BJ (cell line): ENCODE results near the gene MYL10. TPM values are rescaled to one million over a fixed set of nuclear protein-coding genes. Genes with fewer than 3 reads are reported as not detected.

Experiments
- CTCF ChIA-PET: fragments of 350-600 bp; formaldehyde crosslinking; extraction: SDS; loops from one replicate; lab custom pipeline; 2021; ENCODE audit warnings: antibody characterized with exemption, inconsistent platforms; lab: Yijun Ruan, JAX
- POLR2A ChIA-PET: fragments of 300-600 bp; sonication (Branson Sonifier 250); formaldehyde crosslinking; extraction: SDS; loops from one replicate; lab custom pipeline; 2021; ENCODE audit warnings: antibody characterized with exemption; lab: Charles Lee
- DNase-seq: peaks from one replicate; pipeline ENCODE4 v3.0.0-alpha.2; 2011; ENCODE audit warnings: low read depth
- H3K27me3 ChIP-seq: 2 replicates; pipeline ENCODE4 v1.6.0; 2011; ENCODE audit warnings: low read length; ENCODE audit not compliant: control insufficient read depth, insufficient read depth
- H3K36me3 ChIP-seq: 2 replicates; pipeline ENCODE4 v1.5.1; 2011; ENCODE audit warnings: low read length; ENCODE audit not compliant: control insufficient read depth, insufficient read depth
- H3K4me3 ChIP-seq: 2 replicates; pipeline ENCODE4 v1.5.1; 2011; ENCODE audit warnings: low read depth, mild to moderate bottlenecking, control low read depth, low read length
- polyA plus RNA-seq: library from polyadenylated mRNA; depleted of rRNA; stranded (reverse); fragments of >200 nt; gene quantifications from 2 replicates; pipeline ENCODE4 v1.2.3, GENCODE V29; 2011
- TF ChIP-seq, protein P1 (sequence below): IDR thresholded peaks from 2 replicates; pipeline ENCODE4 v1.5.1; 2011; ENCODE audit warnings: low read depth, mild to moderate bottlenecking, control low read depth, inconsistent platforms, low read length, moderate library complexity; ENCODE audit not compliant: insufficient read depth

MYL10 gene
- polyA plus RNA-seq, 1 experiment, result 0.07 TPM

DNA sequence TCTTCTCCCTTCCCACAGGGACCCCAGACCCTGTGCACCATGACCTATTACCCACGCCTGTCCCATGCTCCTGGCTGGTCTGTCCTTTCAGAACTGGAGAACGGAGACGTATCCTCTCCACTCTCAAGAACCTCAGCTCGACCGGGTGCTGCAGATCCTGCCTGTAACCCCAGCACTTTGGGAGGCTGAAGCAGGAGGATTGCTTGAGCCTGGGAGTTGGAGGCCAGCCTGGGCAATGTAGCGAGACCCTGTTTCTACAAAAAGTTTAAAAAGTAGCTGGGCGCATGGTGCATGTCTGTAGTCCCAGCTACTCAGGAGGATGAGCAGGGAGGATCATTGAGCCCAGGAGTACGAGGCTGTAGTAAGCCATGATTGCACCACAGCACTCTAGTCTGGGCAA is 37.2 kb upstream of the MYL10 start:
- Histone ChIP-seq H3K4me3 (no peak overlapping the region), H3K36me3 (no peaks in the 10 kb centered on the region), H3K27me3 (0 out of 2 replicates have a peak, but pooled peaks cover 1% of the 10 kb centered on the region)
- CTCF ChIA-PET, result interaction anchor here (0.7 to 1.7 kb wide), 3 partner anchors 14 to 256 kb away, joined by 3 to 6 read pairs (median 3); no protein-coding TSS in a partner anchor
- no peak for DNase-seq
- TF ChIP-seq, protein P1, sequence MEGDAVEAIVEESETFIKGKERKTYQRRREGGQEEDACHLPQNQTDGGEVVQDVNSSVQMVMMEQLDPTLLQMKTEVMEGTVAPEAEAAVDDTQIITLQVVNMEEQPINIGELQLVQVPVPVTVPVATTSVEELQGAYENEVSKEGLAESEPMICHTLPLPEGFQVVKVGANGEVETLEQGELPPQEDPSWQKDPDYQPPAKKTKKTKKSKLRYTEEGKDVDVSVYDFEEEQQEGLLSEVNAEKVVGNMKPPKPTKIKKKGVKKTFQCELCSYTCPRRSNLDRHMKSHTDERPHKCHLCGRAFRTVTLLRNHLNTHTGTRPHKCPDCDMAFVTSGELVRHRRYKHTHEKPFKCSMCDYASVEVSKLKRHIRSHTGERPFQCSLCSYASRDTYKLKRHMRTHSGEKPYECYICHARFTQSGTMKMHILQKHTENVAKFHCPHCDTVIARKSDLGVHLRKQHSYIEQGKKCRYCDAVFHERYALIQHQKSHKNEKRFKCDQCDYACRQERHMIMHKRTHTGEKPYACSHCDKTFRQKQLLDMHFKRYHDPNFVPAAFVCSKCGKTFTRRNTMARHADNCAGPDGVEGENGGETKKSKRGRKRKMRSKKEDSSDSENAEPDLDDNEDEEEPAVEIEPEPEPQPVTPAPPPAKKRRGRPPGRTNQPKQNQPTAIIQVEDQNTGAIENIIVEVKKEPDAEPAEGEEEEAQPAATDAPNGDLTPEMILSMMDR, result no peak
- POLR2A ChIA-PET, result no interaction called here

DNA sequence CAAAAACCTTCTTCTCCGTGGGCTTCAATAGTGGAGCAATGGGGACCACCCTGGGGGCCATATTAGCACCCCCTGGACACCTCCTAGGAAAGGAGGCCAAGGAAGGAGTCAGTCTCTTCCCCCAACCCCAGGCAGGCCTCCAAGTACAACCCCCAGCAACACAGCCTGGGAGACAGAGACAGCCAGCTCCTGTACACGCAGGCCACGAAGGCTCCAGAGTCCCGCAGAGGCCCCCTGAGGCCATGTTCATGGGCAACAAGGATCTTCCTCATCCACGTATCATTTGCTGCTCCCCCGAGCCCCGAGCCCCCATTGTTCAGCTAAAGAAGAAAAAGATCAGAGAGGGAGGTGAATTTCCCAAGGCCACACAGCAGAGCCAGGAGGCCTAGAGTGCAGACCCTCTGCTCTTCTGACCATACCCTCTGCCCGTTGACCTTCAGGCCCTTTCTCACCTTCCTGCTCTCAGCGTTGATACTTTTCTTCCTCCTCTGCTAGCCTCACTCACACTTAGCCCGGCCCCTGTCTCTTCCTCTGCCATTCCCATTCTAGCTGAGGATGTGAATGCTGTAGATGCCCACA is 35.9 kb upstream of the MYL10 start:
- DNase-seq, result no peak
- CTCF ChIA-PET, result no interaction called here
- H3K4me3 ChIP-seq, result no peak overlapping the region
- POLR2A ChIA-PET, result no interaction called here
- 0 out of 2 replicates have a peak, but pooled peaks cover 1% of the 10 kb centered on the region for H3K27me3 ChIP-seq
- TF ChIP-seq, protein P1, result no peak
- no peaks in the 10 kb centered on the region for H3K36me3 ChIP-seq

DNA sequence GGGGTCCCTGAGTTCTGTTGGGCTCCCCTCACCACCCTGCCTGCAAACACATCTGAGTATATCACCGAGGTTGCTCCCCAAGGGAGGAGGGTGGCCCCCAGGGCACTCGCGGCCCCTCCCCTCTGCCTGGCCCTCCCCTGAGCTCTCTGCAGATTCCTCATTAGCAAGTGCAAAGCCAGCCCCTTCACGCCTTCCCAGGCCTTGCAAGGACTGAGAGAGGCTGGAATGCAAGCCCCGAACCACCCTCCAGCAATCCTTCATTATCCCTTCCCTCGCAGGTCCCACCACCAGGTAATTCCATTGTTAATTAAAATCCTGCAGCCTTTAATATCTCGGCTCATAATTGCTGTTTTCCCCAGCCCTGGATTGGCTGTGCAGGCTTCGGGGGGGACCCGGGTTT is 35.3 kb upstream of the MYL10 start:
- TF ChIP-seq, protein P1, result no peak
- H3K4me3 ChIP-seq, result no peak overlapping the region
- H3K27me3 ChIP-seq, result 0 out of 2 replicates have a peak, but pooled peaks cover 1% of the 10 kb centered on the region
- ChIA-PET POLR2A (no interaction called here), CTCF (no interaction called here)
- H3K36me3 ChIP-seq, result no peaks in the 10 kb centered on the region
- no peak for DNase-seq

DNA sequence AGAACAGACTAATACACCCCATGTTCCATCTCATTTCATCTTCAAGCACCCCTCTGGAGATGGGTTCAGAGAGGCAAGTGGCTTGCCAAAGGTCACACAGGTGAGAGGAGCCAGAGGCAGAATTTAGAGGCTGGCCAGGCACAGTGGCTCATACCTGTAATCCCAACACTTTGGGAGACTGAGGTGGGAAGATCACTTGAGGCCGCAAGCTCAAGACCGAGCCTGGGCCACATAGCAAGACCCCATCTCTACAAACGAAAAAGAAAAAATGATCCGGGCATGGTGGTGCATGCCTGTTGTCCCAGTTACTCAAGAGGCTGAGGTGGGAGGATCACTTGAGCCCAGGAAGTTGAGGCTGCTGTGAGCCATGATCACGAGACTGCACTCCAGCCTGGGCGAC is 34.7 kb upstream of the MYL10 start:
- TF ChIP-seq, protein P1, result no peak
- DNase-seq, result no peak
- no peak overlapping the region for H3K4me3 ChIP-seq
- H3K27me3 ChIP-seq, result 0 out of 2 replicates have a peak, but pooled peaks cover 1% of the 10 kb centered on the region
- POLR2A ChIA-PET, result no interaction called here
- CTCF ChIA-PET, result no interaction called here
- no peaks in the 10 kb centered on the region for H3K36me3 ChIP-seq

DNA sequence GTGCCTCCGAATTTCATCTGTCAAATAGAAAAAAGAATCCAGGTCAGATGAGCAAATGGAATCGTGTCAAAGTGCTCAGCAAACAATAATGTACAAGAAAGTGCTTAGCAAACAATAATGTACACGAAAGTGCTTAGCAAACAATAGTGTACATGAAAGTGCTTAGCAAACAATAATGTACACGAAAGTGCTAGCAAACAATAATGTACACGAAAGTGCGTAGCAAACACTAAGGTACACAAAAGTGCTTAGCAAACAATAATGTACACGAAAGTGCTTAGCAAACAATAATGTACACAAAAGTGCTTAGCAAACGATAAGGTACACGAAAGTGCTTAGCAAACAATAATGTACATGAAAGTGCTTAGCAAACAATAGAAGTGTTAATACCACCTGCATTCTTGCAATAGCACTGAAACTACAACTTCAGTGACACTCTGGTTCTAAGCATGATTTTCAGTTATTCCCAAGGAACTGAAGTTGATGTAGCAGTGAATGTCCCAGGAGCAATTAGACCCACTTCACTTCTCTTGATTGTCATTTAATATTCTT is 33.4 kb upstream of the MYL10 start:
- Histone ChIP-seq H3K27me3 (0 out of 2 replicates have a peak, but pooled peaks cover 1% of the 10 kb centered on the region), H3K36me3 (no peaks in the 10 kb centered on the region), H3K4me3 (no peak overlapping the region)
- no peak for DNase-seq
- TF ChIP-seq, protein P1, result no peak
- POLR2A ChIA-PET, result no interaction called here
- CTCF ChIA-PET, result interaction anchor here (1.0 kb wide), 1 partner anchor 119 kb away, joined by 3 read pairs; no protein-coding TSS in a partner anchor
